IPS DF 4.7 (cell line): ENCODE results near the gene ZBTB16.

Experiments
- DNase-seq: peaks from one replicate; pipeline ENCODE4 v3.0.0-alpha.2; 2013; ENCODE audit warnings: low spot score; ENCODE audit errors: extremely low read depth

The ZBTB16 gene

DNA sequence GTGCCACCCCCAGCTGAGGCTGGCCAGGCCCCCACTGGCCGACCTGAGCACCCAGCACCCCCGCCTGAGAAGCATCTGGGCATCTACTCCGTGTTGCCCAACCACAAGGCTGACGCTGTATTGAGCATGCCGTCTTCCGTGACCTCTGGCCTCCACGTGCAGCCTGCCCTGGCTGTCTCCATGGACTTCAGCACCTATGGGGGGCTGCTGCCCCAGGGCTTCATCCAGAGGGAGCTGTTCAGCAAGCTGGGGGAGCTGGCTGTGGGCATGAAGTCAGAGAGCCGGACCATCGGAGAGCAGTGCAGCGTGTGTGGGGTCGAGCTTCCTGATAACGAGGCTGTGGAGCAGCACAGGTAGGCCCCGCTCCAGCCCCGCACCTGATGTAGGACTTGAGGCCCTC, 4.7 kb downstream of the ZBTB16 start:
- DNase-seq = no peak

DNA sequence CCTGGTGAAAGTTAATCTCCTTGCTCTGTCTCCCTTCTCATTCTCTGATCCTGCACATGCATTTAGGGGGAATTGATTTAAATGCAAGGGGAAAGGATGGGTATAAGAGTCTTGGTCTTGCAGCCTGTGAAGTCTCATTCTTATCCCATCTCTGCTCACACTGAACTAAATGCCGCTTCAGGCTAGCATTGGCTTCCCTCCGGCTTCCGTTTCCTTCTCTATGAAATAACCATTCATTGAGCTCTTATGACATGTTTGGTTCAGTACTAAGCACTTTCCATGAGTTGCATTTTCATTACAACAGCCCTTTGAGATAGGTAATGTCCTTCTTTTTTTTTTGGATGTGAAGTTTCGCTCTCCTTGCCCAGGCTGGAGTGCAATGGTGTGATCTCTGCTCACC, 5.6 kb downstream of the ZBTB16 start:
- DNase-seq = no peak

DNA sequence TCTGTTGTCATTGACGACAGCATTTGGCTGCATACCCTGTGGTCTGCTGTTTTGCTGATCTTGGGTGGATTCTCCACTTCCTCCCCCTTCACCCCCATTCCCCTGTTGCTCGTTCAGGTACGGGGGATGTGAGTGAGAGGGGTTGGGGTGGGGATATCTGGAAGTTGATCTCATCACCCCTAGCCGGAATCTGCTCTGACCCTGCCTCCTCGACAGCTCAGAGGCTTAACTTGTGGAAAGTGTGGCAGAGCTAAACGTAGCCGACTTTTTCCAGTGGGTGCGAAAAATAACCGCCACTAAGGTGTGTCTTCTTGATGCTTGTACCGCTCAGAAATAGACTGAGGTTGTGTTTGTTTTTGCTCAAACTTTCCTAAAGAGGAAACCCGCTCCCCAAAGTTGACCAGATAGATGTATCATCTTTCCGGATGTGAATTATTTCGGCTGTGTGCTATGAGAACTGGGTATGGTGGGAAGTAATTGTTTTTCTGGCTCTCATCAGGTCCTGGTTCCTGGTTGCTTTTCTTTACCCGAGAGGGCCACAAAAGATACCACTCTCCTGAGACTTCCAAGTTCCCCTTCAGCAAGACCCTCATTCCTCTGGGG, 6.6 kb downstream of the ZBTB16 start:
- DNase-seq = no peak

DNA sequence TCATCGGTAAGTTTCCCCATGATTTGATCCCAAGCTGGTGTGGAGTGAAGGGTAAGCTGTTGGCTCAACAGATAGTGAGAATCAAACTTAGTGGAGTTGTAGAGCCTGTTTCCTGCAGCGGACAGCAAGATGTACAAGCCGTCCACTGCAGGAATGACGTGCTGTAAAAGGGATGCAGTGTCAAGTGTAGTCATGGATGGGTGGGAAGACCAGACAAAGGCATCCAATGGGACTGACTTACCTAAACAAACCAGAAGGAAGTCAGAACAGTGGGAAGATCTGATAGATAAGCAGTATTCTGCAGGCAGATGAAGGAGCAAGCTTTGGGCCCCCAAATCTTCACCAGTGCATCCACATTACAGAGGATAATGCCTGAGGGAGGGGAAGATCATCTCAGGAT, 8.8 kb downstream of the ZBTB16 start:
- DNase-seq = no peak

DNA sequence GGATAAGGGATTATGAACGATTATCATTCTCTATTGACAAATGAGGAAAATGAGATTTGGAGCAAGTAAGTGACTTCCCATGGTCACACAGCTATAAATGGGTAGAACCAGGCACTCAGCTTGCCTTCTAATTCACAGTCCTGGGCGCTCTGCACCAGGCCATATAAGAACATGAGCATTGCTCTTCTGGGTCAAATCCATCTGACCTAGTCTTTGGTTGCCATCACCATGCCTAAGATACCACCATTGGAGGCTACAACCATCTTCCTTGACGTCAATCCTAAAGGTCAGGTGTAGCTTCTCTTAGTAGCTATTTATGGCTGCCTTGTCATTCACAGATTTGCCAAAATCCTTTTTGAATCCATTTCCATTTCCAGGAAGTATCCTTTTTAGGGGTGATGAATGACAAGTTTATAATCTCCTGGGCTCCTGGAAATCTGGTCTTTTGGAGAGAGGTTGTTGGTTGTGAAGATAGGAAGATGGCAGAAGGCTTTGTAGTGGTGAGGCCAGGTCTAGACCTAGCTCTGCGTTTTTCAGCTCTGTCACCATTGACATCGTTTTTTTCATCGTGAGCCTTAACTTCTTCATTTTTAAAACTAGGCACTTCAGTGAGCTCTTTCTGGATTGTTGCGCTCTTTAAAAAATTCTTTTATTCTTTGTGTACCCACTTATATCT, 11.1 kb downstream of the ZBTB16 start:
- DNase-seq = no peak

DNA sequence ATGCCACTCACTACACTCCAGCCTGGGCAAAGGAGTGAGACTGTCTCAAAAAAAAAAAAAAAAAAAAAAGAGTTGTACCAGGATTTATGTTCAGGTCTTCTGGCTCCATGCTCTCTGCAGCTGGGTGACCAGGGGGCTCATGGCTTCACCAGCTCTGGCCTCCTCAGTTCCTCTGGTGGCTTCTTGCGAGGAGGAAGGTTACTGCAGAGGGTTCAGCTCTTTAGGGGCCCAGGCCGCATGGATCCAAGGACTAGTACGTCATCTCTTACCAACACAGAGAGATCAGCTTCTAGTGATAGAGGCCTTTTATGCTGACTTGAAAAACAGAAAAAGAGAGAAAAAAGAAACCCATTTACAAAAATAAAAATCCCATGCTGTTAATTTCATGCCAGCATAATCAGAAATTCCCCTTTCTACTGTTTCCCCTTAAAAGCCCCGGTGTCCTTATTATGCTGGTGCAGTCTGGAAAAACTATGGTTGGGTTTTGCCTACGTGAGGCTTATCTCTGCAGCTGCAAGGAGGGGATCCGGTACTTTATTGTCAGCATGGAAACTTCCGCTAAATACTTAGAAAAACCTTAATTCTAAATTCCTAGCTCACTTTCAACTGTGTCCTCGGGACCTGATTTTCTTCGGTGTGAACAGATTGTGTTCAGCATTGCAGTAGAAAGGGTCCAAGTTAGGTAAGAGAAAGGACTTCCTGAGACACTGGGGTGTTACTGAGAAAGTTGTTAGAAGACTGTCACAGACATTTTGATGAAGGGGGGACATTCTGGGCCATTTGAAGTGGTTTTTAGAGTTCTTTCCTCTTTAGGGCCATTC, 13.7 kb downstream of the ZBTB16 start:
- no peak for DNase-seq

DNA sequence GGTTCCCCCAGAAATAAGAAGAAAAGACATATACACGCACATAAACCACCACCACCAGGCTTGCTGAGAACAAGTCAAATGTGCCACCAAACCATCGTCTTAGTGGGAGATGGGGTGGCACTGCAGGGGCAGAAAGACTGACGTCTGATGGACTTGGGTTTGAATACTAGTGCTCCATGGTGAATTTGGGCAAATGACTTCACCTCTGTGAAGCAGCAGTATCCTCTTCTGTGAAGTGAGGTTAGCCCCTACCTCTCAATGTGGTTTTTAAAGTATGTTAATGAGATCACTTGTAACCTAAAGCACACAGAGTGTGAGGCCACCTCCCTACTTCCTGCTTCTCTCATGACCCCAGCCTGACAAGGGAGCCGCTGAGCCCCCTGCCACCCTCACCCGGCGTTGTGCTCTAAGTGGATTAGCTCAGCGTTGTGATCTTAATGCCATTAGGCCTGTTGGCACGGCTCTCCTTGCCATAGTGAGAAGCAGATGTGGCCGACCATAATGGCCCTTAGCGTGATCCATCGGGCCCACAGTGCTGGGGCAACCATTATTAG, 14.4 kb downstream of the ZBTB16 start:
- DNase-seq = no peak

DNA sequence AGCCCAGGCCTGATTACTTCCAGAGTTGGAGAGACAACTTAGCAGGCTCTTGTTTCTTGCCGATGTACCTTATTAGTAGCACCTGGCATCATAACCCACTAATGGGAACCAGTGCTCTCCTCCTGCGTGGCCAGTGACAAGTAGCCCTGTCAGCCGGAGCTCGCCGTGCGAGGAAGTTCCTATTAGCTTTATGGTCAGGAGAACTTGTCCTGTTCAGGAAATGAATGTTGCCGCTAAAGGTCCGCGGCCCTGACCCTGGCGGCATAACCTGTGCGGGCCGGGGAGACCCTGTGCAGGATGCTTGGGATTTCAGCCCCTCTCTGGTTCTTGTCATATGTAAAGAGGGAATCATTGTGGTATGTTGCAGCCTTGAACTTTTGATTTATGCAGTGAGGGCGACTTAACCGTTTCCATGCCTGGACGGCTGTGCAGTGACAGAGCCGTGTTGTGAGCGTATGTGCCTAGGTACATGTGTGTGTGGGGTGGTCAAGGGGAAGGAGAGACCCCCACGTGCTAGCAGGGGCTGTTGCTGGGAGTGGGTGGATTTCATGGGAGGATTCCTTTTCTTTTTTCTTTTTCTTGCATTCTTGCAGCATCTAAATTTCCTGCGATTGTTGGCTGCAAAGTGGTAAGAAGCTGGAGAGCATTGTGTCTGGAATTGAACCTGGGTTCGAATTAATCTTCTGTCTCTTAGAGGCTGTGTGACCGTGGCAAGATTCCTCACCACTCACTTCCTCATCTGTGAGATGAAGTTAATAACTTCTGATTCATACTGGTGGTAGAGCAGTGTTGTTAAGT, 15.2 kb downstream of the ZBTB16 start:
- DNase-seq = no peak

DNA sequence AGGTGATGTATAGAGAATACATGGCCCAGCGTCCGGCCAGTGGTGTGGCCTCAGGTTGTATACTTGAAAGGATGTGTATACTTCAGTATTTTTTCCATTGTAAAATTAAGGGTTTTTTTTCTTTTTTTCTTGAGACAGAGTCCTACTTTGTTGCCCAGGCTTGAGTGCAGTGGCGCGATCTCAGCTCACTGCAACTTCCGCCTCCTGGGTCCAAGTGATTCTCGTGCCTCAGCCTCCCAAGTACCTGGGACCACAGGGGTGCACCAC, 15.8 kb downstream of the ZBTB16 start:
- DNase-seq = no peak

DNA sequence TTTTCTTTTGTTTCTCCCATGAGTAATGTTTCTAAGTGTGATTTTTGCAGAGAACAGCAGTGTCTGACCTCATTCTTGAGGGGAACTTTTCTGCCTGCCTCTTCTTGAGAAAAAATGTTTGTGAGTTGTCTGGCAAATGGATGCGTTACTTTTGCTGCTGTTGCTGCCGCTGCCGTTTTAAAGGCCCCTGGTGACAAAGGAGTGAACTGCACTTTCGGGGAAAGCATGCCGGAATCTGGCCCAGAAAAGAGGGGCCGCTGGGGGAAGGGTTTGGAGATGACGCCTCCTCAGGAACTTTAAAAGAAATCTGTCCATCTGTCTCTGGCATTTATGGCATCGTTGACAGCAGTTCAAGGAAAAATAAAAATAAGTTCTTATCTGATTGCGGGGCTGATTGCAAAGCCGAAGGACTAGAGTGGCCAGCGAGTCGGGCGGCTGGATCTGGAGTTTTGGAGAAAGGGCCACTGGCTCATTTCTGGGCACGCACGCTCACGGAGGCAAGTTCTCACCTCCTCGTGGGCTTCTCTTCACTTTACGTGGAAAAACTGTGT, 16.5 kb downstream of the ZBTB16 start:
- no peak for DNase-seq

DNA sequence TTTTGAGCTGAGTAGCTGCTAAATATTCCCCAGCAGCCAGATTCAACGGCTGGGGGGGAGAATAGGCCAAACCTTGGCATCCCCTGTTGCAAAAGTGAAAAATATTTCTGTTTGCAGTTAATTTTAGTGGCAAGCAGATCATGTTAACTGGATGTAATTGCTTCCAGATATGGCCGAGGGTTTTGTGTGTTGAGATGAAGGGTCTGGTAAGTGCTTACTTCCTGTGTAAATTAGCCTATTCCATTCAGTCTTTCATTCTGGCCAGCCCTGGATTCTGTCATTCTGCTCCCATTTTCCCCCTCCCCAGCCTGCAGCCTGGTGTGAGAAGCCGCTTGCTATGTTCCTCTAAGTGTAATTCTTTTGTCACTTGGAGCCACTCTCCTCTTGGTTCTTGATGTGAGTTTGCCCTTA, 17.4 kb downstream of the ZBTB16 start:
- no peak for DNase-seq

DNA sequence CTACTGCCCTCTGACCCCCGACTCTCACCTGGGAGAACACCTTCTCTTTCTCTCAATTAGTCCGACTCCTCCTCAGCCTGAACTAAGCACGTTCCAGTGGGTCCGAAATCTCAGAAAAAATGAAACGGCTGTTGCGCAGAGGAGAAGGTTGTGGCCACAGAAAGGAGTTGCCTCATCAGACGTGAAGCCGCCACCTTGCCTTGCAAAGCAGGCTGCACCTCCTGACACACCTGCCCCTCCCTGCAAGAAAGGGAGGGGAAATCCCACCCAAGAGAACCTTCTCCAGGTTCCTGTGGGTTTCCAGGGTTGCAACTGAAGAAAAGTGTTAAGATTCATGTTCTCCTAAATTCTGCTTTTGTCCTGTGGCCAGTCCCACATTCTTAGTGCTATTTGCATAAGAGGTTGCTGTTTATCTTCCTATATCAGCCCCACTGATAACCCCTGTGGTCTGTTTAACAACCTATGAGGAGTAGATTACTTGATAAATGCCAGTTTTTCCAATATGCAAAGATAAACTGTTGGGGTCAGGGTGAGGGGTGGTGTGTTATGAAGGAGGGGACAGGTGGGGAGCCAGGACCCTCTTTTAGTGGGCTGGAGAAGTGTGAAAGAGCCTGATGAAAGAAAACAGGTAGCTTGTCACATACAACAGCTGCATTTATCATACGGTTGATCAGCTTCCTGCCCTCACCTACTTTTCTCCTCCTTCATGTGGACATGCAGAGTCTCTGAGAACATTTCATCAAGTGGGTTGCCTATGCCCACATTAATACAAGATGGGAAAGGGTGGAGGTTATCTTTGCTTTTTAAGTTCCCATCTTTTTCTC, 18.2 kb downstream of the ZBTB16 start:
- no peak for DNase-seq

DNA sequence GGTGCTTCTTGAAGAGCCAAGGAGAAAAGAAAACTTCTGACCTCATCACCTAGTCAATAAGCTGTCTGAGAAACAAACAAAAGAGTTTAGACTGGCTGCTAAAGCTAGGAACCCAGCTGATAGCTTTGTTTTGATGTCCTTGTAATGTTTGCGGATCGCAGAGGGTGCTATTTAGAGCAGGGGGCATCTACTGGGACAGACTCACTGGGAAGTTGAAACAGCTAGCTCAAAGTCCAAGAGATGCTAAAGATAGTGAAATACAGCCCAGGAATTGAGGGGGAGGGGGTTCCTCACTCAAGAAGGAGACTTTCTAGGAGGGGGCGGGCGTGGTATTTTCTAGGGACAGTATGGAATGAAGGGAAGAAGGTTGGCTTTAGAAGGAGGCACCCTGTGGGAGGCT, 18.9 kb downstream of the ZBTB16 start:
- no peak for DNase-seq

DNA sequence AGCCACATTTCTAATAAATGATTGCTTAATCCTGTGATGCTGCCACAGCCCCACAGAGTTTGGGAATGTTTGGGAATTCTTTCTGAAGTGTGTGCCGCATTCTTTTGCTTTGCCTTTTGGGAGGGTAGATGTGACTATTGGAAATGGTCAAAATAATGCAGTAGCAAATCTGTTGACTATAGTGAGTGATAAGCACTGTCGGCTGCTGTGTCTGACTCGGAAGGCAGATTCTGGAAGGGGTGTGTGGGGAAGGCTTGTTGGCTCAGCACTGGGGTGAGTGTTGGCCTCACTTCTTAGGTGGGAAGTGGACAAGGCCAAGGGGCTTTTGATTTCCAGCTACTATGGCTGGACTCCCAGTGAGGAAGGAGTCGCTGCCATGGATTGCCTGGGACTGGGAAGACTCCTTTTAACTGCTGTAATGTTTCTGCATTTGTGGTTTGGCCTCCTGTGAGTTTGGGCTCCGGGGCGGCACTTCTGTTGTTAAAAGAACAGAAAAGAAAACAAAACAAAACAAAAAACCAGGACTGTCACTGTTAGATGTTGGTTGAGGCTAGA, 20.1 kb downstream of the ZBTB16 start:
- no peak for DNase-seq

DNA sequence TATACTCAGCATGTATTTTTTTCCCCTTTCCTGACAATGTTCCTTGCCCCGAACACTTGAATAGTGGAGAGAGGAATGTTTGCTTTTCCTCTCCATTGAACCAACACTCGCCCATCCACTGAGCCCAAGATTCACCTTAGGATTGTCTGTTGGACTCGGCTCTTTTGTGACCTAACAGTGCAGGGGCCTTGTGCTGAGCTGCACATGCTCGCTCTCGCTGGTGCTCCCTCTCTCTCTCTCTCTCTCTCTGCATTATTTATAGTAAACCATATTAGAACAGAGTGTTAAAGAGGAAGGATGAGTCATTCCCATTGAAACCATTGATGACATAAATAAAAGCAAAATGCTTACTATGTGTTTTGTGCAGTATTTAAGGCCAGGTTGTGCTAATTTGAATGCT, 20.7 kb downstream of the ZBTB16 start:
- no peak for DNase-seq

DNA sequence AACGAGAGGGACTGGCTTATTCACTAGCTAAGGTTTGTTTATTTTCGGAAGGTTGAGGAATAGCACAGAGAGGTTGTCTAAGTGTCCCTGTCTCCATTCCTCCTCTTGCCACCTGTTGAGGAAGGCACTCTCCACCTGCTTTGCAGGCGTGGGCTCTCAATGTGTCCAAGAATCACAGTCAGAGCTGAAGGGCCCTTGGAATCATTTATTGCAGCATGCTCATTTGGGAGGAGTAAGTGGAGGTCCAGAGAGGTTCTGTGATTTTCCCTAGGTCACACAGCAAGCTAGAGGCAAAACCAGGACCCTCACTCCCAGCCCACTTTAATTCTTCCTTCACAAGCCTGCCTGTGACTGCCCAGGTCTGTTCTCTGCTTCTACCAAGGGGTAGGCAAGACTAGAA, 21.3 kb downstream of the ZBTB16 start:
- DNase-seq = no peak

DNA sequence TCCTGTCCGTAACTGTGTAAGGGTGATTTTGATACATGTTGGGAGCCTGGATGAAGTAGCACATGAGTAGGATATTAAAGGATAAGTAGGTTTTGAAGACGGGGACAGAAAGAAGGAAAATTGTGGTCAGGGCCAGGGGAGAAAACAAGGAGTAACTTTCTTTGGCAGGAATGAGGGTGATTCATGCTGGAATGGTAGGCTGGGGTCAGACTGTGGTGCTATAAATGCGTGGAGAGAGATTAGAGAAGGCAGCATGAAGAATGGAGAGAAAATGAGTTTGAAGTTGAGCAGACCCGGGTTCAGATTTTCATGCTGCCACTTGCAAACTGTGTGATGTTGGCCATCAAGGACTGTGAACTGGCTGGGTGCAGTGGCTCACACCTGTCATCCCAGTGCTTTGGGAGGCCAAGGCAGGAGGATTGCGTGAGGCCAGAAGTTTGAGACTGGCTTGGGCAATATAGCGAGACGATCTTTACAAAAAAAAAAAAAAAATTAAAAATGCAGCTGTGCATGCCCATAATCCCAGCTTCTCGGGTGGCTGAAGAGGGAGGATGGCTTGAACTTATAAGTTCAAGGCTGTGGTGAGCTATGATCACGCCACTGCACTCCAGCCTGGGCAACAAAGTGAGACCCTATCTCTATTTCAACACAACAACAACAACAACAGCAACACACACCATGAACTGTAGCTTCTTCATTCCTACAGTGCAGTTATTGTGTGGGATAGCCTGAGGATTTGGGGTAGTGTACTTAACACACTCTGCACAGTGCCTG, 22.3 kb downstream of the ZBTB16 start:
- no peak for DNase-seq

DNA sequence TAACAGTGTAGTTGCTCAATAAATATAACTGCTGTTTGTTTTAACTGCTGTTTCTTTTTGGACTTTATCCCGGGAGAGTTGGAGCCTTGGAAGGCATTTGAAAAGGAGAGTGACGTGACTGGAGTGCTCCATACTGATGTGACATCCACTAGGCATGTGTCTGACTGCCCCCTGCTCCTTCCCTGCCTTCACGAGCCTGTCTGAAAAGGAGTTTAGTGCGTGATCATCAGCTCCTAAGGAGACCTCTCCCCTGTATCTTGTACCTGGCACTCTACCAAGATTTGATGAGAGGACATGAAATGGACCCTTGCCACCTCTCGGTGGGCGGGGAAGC, 22.9 kb downstream of the ZBTB16 start:
- DNase-seq = no peak

DNA sequence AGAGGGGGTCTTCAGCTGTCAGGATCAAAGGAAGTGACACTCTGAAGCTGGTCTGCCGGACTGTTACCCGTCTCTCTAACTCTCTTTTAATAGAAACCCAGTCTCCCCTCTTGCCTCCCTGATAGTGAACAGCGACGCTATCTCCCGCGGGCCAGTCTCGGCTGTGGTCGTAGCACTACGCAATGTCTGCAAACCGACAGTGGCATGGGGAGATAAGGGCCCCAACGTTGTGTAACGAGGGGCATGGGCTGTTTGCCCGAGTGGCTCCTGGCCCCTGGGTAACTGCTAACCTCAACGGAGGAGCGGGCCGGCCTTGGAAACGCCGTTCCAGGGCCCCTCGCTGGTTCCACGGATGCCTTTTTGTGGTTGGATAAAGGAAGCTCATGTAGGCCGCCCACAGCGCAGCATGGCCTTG, 23.3 kb downstream of the ZBTB16 start:
- no peak for DNase-seq
